Mammary epithelial cell (primary cell): ENCODE results near the gene PFDN1.

Experiments
- EZH2 ChIP-seq: IDR thresholded peaks from 2 replicates; pipeline ENCODE4 v1.6.1; 2012; ENCODE audit warnings: low read length, inconsistent platforms, borderline replicate concordance
- TF ChIP-seq, protein P1 (sequence below), 2 donors: IDR thresholded peaks in 1 of 2; conservative IDR thresholded peaks in 1 of 2; 2 replicates each; pipeline ENCODE4 v1.5.1; 2011 to 2012; ENCODE audit warnings: inconsistent platforms in 2 of 2, low read length in 2 of 2, mild to moderate bottlenecking in 2 of 2, control low read depth in 1 of 2, low read depth in 1 of 2; ENCODE audit not compliant: insufficient read depth in 1 of 2; ENCODE audit errors: extremely low read depth in 1 of 2

DNA sequence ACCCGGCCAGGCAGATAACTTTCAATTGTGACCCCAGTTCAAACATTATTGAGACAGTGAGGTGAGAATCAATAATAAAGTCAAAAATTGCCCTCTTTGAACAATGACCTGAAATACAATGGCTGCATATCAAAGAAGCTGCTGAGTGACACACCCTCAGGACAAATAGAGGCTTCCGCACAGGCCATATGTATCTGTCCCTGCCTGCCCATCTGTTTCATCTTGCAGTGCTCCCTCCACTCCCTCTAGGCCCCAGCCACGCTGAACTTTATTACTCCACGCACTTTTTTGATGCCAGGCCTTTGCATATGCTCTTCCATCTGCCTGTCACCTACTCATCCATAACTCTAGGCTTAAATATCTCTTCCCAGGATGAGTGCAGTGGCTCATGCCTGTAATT, 15.9 kb upstream of the PFDN1 start:
- TF ChIP-seq EZH2, result no peak
- TF ChIP-seq, protein P1, sequence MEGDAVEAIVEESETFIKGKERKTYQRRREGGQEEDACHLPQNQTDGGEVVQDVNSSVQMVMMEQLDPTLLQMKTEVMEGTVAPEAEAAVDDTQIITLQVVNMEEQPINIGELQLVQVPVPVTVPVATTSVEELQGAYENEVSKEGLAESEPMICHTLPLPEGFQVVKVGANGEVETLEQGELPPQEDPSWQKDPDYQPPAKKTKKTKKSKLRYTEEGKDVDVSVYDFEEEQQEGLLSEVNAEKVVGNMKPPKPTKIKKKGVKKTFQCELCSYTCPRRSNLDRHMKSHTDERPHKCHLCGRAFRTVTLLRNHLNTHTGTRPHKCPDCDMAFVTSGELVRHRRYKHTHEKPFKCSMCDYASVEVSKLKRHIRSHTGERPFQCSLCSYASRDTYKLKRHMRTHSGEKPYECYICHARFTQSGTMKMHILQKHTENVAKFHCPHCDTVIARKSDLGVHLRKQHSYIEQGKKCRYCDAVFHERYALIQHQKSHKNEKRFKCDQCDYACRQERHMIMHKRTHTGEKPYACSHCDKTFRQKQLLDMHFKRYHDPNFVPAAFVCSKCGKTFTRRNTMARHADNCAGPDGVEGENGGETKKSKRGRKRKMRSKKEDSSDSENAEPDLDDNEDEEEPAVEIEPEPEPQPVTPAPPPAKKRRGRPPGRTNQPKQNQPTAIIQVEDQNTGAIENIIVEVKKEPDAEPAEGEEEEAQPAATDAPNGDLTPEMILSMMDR (conservative IDR thresholded peaks at IDR 0.05 in 1 of 2, IDR thresholded peaks at IDR 0.05 in 1 of 2; ENCODE audit: extremely low read depth in 1 of 2, insufficient read depth in 1 of 2, low read depth in 1 of 2, low read length in 2 of 2), result no peak
